Ishikawa (cell line): Measurements from ENCODE around the gene AGAP1.

Source experiments
- CEBPB ChIP-seq: IDR thresholded peaks from 2 replicates; pipeline ENCODE4 v1.6.1; 2012
- CREB1 ChIP-seq: IDR thresholded peaks from 2 replicates; pipeline ENCODE4 v1.6.1; 2012; ENCODE audit warnings: low read depth
- EGR1 ChIP-seq: IDR thresholded peaks from 2 replicates; pipeline ENCODE4 v1.6.1; 2012
- EP300 ChIP-seq: IDR thresholded peaks from 2 replicates; pipeline ENCODE4 v1.6.1; 2012; ENCODE audit warnings: borderline replicate concordance
- FOXM1 ChIP-seq: IDR thresholded peaks from 2 replicates; pipeline ENCODE4 v1.6.1; 2012; ENCODE audit warnings: low read depth, borderline replicate concordance
- RAD21 ChIP-seq: IDR thresholded peaks from 2 replicates; pipeline ENCODE4 v1.6.1; 2012; ENCODE audit warnings: low read depth
- TAF1 ChIP-seq: IDR thresholded peaks from 2 replicates; pipeline ENCODE4 v1.6.1; 2012; ENCODE audit warnings: low read depth, mild to moderate bottlenecking
- YY1 ChIP-seq: IDR thresholded peaks from 2 replicates; pipeline ENCODE4 v1.6.1; 2012; ENCODE audit warnings: low read depth
- ZBTB7A ChIP-seq: IDR thresholded peaks from 2 replicates; pipeline ENCODE4 v1.6.1; 2012; ENCODE audit warnings: low read depth
- TF ChIP-seq, protein P1 (sequence below): IDR thresholded peaks from 2 replicates; pipeline ENCODE4 v1.6.1; 2012
- TF ChIP-seq, protein P2 (sequence below): IDR thresholded peaks from 2 replicates; pipeline ENCODE4 v1.6.1; 2012; ENCODE audit warnings: low read depth, mild to moderate bottlenecking
- TF ChIP-seq, protein P3 (sequence below): IDR thresholded peaks from 2 replicates; pipeline ENCODE4 v1.6.1; 2012

GRCh38 chr2:235850289-235850688 lies 356.4 kb downstream of the AGAP1 start:
- no peak for TF ChIP-seq EP300
- TF ChIP-seq RAD21, result no peak
- no peak for TF ChIP-seq EGR1
- TF ChIP-seq YY1, result no peak
- no peak for TF ChIP-seq ZBTB7A
- no peak for TF ChIP-seq CREB1
- TF ChIP-seq, protein P1, sequence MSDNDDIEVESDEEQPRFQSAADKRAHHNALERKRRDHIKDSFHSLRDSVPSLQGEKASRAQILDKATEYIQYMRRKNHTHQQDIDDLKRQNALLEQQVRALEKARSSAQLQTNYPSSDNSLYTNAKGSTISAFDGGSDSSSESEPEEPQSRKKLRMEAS, result no peak
- TF ChIP-seq TAF1, result no peak
- TF ChIP-seq, protein P2, sequence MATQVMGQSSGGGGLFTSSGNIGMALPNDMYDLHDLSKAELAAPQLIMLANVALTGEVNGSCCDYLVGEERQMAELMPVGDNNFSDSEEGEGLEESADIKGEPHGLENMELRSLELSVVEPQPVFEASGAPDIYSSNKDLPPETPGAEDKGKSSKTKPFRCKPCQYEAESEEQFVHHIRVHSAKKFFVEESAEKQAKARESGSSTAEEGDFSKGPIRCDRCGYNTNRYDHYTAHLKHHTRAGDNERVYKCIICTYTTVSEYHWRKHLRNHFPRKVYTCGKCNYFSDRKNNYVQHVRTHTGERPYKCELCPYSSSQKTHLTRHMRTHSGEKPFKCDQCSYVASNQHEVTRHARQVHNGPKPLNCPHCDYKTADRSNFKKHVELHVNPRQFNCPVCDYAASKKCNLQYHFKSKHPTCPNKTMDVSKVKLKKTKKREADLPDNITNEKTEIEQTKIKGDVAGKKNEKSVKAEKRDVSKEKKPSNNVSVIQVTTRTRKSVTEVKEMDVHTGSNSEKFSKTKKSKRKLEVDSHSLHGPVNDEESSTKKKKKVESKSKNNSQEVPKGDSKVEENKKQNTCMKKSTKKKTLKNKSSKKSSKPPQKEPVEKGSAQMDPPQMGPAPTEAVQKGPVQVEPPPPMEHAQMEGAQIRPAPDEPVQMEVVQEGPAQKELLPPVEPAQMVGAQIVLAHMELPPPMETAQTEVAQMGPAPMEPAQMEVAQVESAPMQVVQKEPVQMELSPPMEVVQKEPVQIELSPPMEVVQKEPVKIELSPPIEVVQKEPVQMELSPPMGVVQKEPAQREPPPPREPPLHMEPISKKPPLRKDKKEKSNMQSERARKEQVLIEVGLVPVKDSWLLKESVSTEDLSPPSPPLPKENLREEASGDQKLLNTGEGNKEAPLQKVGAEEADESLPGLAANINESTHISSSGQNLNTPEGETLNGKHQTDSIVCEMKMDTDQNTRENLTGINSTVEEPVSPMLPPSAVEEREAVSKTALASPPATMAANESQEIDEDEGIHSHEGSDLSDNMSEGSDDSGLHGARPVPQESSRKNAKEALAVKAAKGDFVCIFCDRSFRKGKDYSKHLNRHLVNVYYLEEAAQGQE, result no peak
- no peak for TF ChIP-seq FOXM1
- TF ChIP-seq, protein P3, sequence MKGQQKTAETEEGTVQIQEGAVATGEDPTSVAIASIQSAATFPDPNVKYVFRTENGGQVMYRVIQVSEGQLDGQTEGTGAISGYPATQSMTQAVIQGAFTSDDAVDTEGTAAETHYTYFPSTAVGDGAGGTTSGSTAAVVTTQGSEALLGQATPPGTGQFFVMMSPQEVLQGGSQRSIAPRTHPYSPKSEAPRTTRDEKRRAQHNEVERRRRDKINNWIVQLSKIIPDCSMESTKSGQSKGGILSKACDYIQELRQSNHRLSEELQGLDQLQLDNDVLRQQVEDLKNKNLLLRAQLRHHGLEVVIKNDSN, result no peak
- TF ChIP-seq CEBPB, result no peak
